NB4 (cell line): Measurements from ENCODE around the gene EIF1AY.

Experiments used
- DNase-seq: peaks from one replicate; pipeline ENCODE4 v3.0.0; 2010; ENCODE audit warnings: low read depth
- H3K4me3 ChIP-seq: one replicate; pipeline ENCODE4 v1.5.1; 2011; ENCODE audit warnings: mild to moderate bottlenecking, low read depth, low read length, moderate library complexity
- MYC ChIP-seq: IDR thresholded peaks from 2 replicates; pipeline ENCODE4 v1.6.1; 2011; ENCODE audit warnings: low read depth, low read length
- POLR2A ChIP-seq: IDR thresholded peaks from 2 replicates; pipeline ENCODE4 v1.6.1; 2011; ENCODE audit warnings: mild to moderate bottlenecking; ENCODE audit not compliant: insufficient read length; ENCODE audit errors: extremely low read depth
- TF ChIP-seq, protein P1 (sequence below): IDR thresholded peaks from 2 replicates; pipeline ENCODE4 v1.6.1; 2011; ENCODE audit warnings: low read depth, low read length
- TF ChIP-seq, protein P2 (sequence below): IDR thresholded peaks from one replicate; pipeline ENCODE4 v1.5.1; 2012; ENCODE audit warnings: low read depth, low read length

The EIF1AY gene

DNA sequence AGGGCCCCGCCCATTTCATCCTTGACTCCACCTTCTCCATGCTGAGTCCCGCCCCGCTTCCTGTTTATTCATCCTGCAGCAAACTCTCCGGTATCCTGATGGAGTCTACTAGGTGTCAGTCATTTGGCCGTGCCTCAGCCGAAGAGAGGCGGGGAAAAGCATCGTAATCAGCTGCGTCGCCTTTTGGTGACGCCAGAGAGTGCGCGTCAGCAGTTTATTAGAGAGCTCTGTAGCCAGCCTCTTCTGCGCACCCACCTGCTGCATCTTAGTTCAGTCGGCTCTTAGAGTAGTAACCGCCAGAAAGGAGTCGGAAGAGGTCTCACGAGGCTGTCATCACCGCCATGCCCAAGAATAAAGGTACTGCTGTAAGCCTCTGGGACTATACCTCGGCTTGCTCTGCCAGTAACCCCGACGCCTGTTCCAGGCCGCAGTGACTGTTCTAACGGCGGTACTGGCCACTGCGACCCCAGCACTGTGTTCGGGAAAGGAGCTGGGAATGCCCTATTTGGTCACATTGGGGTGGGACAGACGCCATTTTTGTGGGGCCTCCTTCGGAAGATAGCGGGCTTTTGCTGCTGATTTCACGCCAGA lies at the start of gene EIF1AY:
Gene EIF1AY (plus strand): TSS at position 246 of the 591 bp plus-strand sequence. CDS start 96 bp downstream, at position 342.
- no peak for DNase-seq
- H3K4me3 ChIP-seq = no peak within 1 kb of the TSS
- TF ChIP-seq, protein P1, sequence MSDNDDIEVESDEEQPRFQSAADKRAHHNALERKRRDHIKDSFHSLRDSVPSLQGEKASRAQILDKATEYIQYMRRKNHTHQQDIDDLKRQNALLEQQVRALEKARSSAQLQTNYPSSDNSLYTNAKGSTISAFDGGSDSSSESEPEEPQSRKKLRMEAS = no peak
- TF ChIP-seq MYC (no peak), POLR2A (no peak)
- TF ChIP-seq, protein P2, sequence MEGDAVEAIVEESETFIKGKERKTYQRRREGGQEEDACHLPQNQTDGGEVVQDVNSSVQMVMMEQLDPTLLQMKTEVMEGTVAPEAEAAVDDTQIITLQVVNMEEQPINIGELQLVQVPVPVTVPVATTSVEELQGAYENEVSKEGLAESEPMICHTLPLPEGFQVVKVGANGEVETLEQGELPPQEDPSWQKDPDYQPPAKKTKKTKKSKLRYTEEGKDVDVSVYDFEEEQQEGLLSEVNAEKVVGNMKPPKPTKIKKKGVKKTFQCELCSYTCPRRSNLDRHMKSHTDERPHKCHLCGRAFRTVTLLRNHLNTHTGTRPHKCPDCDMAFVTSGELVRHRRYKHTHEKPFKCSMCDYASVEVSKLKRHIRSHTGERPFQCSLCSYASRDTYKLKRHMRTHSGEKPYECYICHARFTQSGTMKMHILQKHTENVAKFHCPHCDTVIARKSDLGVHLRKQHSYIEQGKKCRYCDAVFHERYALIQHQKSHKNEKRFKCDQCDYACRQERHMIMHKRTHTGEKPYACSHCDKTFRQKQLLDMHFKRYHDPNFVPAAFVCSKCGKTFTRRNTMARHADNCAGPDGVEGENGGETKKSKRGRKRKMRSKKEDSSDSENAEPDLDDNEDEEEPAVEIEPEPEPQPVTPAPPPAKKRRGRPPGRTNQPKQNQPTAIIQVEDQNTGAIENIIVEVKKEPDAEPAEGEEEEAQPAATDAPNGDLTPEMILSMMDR = no peak

GRCh38 chrY:20528435-20528834 lies 47.1 kb upstream of the EIF1AY start:
- no peak for DNase-seq
- H3K4me3 ChIP-seq = no peak overlapping the region
- TF ChIP-seq, protein P2 = no peak
- TF ChIP-seq MYC = no peak
- TF ChIP-seq, protein P1 = no peak

DNA sequence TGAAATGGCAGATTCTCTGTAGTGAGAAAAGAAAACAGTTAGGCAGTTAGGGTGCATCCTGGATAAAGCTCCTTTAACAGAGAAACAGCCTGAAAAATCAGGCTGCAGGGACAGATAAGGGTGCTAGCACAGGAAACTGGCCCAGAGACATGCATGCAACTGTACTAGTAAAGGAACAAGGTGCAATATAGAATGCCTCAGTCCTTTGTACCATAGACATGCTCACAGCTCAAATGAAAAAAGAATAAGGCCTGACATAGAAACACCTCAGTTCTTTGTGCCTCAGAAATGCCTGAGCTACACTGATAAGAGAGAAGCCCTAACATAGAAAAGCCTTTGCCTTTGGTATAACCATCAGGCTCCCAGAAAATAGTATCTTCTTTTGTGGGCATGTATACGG lies 37.4 kb upstream of the EIF1AY start:
- no peak overlapping the region for H3K4me3 ChIP-seq
- TF ChIP-seq, protein P1 = no peak
- no peak for DNase-seq

- TF ChIP-seq, protein P1 = no peak
- DNase-seq = no peak
- H3K4me3 ChIP-seq = no peak overlapping the region
Observed at GRCh38 chrY:20538933-20539332, 36.6 kb upstream of the EIF1AY start.

DNA sequence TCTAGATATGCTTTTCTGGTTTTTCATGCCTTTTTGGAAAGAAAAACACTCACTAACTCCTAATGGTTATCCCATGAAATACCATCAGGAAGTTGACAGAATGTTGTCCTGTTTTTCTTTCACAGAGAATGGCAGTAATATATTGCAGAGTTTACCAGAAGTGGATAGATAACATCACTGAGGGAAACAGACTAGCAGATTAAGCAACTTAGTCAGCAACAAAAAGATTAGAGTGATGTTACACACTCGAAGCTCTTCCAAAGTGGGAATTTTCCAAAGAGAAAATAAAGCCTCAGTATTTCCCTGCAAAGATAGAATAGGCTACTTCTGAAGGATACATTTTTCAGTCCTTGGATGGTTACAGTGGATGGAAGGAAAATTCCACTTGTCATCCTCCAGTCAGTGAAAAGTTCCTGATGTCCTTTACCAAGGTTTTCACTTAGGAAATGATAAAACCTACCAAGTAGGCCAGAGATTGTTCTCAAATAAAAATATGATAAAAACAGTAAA lies 31.1 kb upstream of the EIF1AY start:
- no peak overlapping the region for H3K4me3 ChIP-seq
- TF ChIP-seq POLR2A (no peak), MYC (no peak)
- TF ChIP-seq, protein P1 = no peak
- TF ChIP-seq, protein P2 = no peak
- no peak for DNase-seq

DNA sequence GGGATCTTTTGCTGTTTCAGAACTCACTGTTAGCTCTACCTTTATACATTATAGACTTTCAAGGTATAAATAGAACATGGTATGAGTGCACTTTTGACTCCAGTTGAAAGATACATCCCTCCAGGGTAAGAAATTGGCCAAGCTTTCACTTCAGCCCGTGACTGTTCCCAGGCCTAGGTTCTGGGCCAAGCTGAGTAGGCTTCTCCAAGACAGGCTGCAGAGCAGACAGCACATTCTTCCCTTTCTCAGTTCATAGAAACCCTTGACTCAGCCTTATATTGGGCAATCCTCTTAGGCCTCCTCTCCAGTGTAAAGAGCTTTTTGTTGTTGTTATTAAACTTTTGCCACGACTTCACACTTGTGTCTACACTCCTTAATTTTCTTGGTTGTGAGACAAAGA lies 29.5 kb upstream of the EIF1AY start:
- TF ChIP-seq, protein P2 = no peak
- TF ChIP-seq, protein P1 = no peak
- TF ChIP-seq MYC = no peak
- TF ChIP-seq POLR2A = no peak
- H3K4me3 ChIP-seq = no peak overlapping the region
- no peak for DNase-seq
